ENCODE results near the gene SCGB1D2. TPM values are rescaled to one million over a fixed set of nuclear protein-coding genes. Genes with fewer than 3 reads are reported as not detected.
"Not testable (repeated sequence)": the region's sequence is repeated elsewhere in the genome, so short reads cannot be mapped to it uniquely, and the experiment has no call there.

SCGB1D2 gene
- polyA plus RNA-seq, 1 donor (not counting 4 experiments of a cell fraction or from before 2014, with no cell fraction given): not detected

- TF ChIP-seq EZH2 (IDR thresholded peaks at IDR 0.05; ENCODE audit: low read length): no peak
- no peak for TF ChIP-seq CTCF (optimal IDR thresholded peaks at IDR 0.05 in 1 of 3, IDR thresholded peaks at IDR 0.05 in 1 of 3, conservative IDR thresholded peaks at IDR 0.05 in 1 of 3; ENCODE audit: extremely low read depth in 1 of 3, insufficient read depth in 2 of 3, low read length in 3 of 3)
- no peak overlapping the region for H3K4me3 ChIP-seq (ENCODE audit: control insufficient read depth in 2 of 3, extremely low read depth in 1 of 3, insufficient read depth in 2 of 3, low read depth in 1 of 3, low read length in 3 of 3)
- no peaks in the 10 kb centered on the region for H3K79me2 ChIP-seq (ENCODE audit: control insufficient read depth, insufficient read depth, low read length)
- no peaks in the 10 kb centered on the region for H4K20me1 ChIP-seq (ENCODE audit: control insufficient read depth, extremely low read depth, insufficient read depth, low read length)
- no peaks in the 10 kb centered on the region for H3K4me1 ChIP-seq (ENCODE audit: control insufficient read depth, extremely low read depth, insufficient read depth, low read length)
- no peak overlapping the region for H3K9ac ChIP-seq (ENCODE audit: control insufficient read depth, extremely low read depth, insufficient read depth, low read length)
- no peak overlapping the region for H3K27ac ChIP-seq (ENCODE audit: control insufficient read depth, insufficient read depth, low read length)
- no peak overlapping the region for H3K4me2 ChIP-seq (ENCODE audit: control insufficient read depth, extremely low read depth, insufficient read depth, low read depth, low read length)
- no peak for FAIRE-seq
- no peaks in the 10 kb centered on the region for H3K36me3 ChIP-seq (ENCODE audit: control insufficient read depth in 2 of 2, extremely low read depth in 1 of 2, insufficient read depth in 2 of 2, low read length in 2 of 2)
- H3K9me3 ChIP-seq (ENCODE audit: control insufficient read depth, low read depth, low read length): no peaks in the 10 kb centered on the region
- no peaks in the 10 kb centered on the region for H3K9me1 ChIP-seq (ENCODE audit: control insufficient read depth, extremely low read depth, insufficient read depth, low read length)
- dilution Hi-C loops (cut with MboI; ENCODE audit: extremely low pct_ligation_motif_present, low sequenced_read_pairs): no loop called here
- peaks cover 3% of the 10 kb centered on the region for H3K27me3 ChIP-seq (ENCODE audit: control insufficient read depth, extremely low read depth, insufficient read depth, low read length)
- no peak for DNase-seq (ENCODE audit: low read depth, low spot score)
- no peak overlapping the region for H2AFZ ChIP-seq (ENCODE audit: control insufficient read depth, low read length)
These were observed 36.6 kb upstream of the SCGB1D2 start for GRCh38 chr11:62205441-62205840.

GRCh38 chr11:62206276-62207066, 35.6 kb upstream of the SCGB1D2 start:
- H3K27me3 ChIP-seq (ENCODE audit: control insufficient read depth, extremely low read depth, insufficient read depth, low read length); H3K9me1 ChIP-seq (ENCODE audit: control insufficient read depth, extremely low read depth, insufficient read depth, low read length); H3K27ac ChIP-seq (ENCODE audit: control insufficient read depth, insufficient read depth, low read length); H3K79me2 ChIP-seq (ENCODE audit: control insufficient read depth, insufficient read depth, low read length); dilution Hi-C loops (cut with MboI; ENCODE audit: extremely low pct_ligation_motif_present, low sequenced_read_pairs); H3K4me1 ChIP-seq (ENCODE audit: control insufficient read depth, extremely low read depth, insufficient read depth, low read length); DNase-seq (ENCODE audit: low read depth, low spot score); H3K36me3 ChIP-seq (ENCODE audit: control insufficient read depth in 2 of 2, extremely low read depth in 1 of 2, insufficient read depth in 2 of 2, low read length in 2 of 2); FAIRE-seq; H3K4me3 ChIP-seq (ENCODE audit: control insufficient read depth in 2 of 3, extremely low read depth in 1 of 3, insufficient read depth in 2 of 3, low read depth in 1 of 3, low read length in 3 of 3); H4K20me1 ChIP-seq (ENCODE audit: control insufficient read depth, extremely low read depth, insufficient read depth, low read length); H3K9me3 ChIP-seq (ENCODE audit: control insufficient read depth, low read depth, low read length); H3K9ac ChIP-seq (ENCODE audit: control insufficient read depth, extremely low read depth, insufficient read depth, low read length); H3K4me2 ChIP-seq (ENCODE audit: control insufficient read depth, extremely low read depth, insufficient read depth, low read depth, low read length); H2AFZ ChIP-seq (ENCODE audit: control insufficient read depth, low read length): not testable (repeated sequence)

- Histone ChIP-seq H4K20me1 (ENCODE audit: control insufficient read depth, extremely low read depth, insufficient read depth, low read length) (no peaks in the 10 kb centered on the region), H3K9me3 (ENCODE audit: control insufficient read depth, low read depth, low read length) (no peaks in the 10 kb centered on the region), H3K36me3 (ENCODE audit: control insufficient read depth in 2 of 2, extremely low read depth in 1 of 2, insufficient read depth in 2 of 2, low read length in 2 of 2) (no peaks in the 10 kb centered on the region), H3K79me2 (ENCODE audit: control insufficient read depth, insufficient read depth, low read length) (no peaks in the 10 kb centered on the region), H3K9ac (ENCODE audit: control insufficient read depth, extremely low read depth, insufficient read depth, low read length) (no peak overlapping the region), H3K27me3 (ENCODE audit: control insufficient read depth, extremely low read depth, insufficient read depth, low read length) (peaks cover 3% of the 10 kb centered on the region), H3K4me1 (ENCODE audit: control insufficient read depth, extremely low read depth, insufficient read depth, low read length) (no peaks in the 10 kb centered on the region), H3K4me3 (ENCODE audit: control insufficient read depth in 2 of 3, extremely low read depth in 1 of 3, insufficient read depth in 2 of 3, low read depth in 1 of 3, low read length in 3 of 3) (no peak overlapping the region), H3K27ac (ENCODE audit: control insufficient read depth, insufficient read depth, low read length) (no peak overlapping the region), H2AFZ (ENCODE audit: control insufficient read depth, low read length) (no peak overlapping the region), H3K9me1 (ENCODE audit: control insufficient read depth, extremely low read depth, insufficient read depth, low read length) (no peaks in the 10 kb centered on the region), H3K4me2 (ENCODE audit: control insufficient read depth, extremely low read depth, insufficient read depth, low read depth, low read length) (no peak overlapping the region)
- DNase-seq (ENCODE audit: low read depth, low spot score) (no peak), FAIRE-seq (no peak)
- dilution Hi-C loops (cut with MboI; ENCODE audit: extremely low pct_ligation_motif_present, low sequenced_read_pairs): no loop called here
- TF ChIP-seq EZH2 (IDR thresholded peaks at IDR 0.05; ENCODE audit: low read length) (no peak), CTCF (optimal IDR thresholded peaks at IDR 0.05 in 1 of 3, IDR thresholded peaks at IDR 0.05 in 1 of 3, conservative IDR thresholded peaks at IDR 0.05 in 1 of 3; ENCODE audit: extremely low read depth in 1 of 3, insufficient read depth in 2 of 3, low read length in 3 of 3) (no peak)
These were observed 33.3 kb upstream of the SCGB1D2 start for GRCh38 chr11:62208785-62209144.

Data from keratinocyte (primary cell).